Measurements from ENCODE around the gene RAVER2. TPM values are rescaled to one million over a fixed set of nuclear protein-coding genes. Genes with fewer than 3 reads are reported as not detected.

RAVER2 gene
- total and polyA plus RNA-seq, 10 of the 15 experiments (the other 5 are each of a cell fraction or from before 2014, with no cell fraction given) = 0.09 to 0.59 (median 0.41) TPM; not detected in 2

DNA sequence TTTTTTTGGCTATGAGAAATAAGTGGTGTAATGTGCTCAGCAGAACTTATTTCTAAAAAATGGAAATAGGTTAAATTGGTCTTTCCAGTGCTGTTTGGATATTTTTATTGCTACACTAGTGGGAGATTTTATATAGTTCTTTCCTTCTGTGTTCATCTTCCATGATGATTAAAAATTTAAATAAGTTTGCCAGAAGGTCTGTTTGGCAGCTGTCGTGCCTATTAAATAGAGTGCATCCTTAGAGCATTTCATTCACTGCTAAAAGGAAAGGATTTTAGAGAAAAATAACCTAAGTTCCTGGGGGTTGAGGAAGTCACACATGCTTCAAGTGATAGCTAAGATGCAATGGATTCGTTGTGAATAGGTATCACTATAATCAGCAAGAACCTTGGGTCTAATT, 29.7 kb upstream of the RAVER2 start:
- ChIA-PET CTCF (no interaction called here), RAD21 (ENCODE audit: unreplicated experiment) (no interaction called here), POLR2A (no interaction called here), SMC1A (ENCODE audit: uncharacterized antibody, unreplicated experiment) (interaction anchor here (0.9 kb wide), 1 partner anchor 8 kb away, joined by 3 read pairs; no protein-coding TSS in a partner anchor)
- no peak for DNase-seq (ENCODE audit: low read depth, low spot score)
- Histone ChIP-seq H3K27ac (ENCODE audit: control insufficient read depth, insufficient read depth) (no peak overlapping the region), H3K9ac (ENCODE audit: control insufficient read depth, insufficient read depth, low read length) (no peak overlapping the region), H3K79me2 (ENCODE audit: control insufficient read depth, insufficient read depth, low read length) (no peaks in the 10 kb centered on the region), H3K4me3 (no peak overlapping the region), H3K27me3 (replicated peaks in 1 of 2; ENCODE audit: control insufficient read depth in 2 of 2, insufficient read depth in 2 of 2, low read length in 1 of 2) (no peaks in the 10 kb centered on the region), H3K9me3 (replicated peaks; ENCODE audit: control insufficient read depth, insufficient read depth, low read length) (no peaks in the 10 kb centered on the region), H2AFZ (ENCODE audit: control insufficient read depth, low read depth, low read length) (no peak overlapping the region), H4K20me1 (ENCODE audit: control insufficient read depth, insufficient read depth) (no peaks in the 10 kb centered on the region), H3K36me3 (ENCODE audit: control insufficient read depth in 2 of 2, insufficient read depth in 2 of 2, low read length in 1 of 2) (no peaks in the 10 kb centered on the region), H3K4me1 (ENCODE audit: control insufficient read depth, insufficient read depth, low read length) (no peaks in the 10 kb centered on the region), H3K4me2 (ENCODE audit: control insufficient read depth, insufficient read depth) (no peak overlapping the region)
- TF ChIP-seq KAT2A (conservative IDR thresholded peaks at IDR 0.05; ENCODE audit: control insufficient read depth, low read depth, low read length) (no peak), ATF7 (IDR thresholded peaks at IDR 0.05; ENCODE audit: low read depth) (no peak), ZNF217 (IDR thresholded peaks at IDR 0.05) (no peak), BCL11A (IDR thresholded peaks at IDR 0.05; ENCODE audit: low read depth, low read length) (no peak), PAX8 (IDR thresholded peaks at IDR 0.05) (no peak), YBX1 (IDR thresholded peaks at IDR 0.05) (no peak), STAT3 (IDR thresholded peaks at IDR 0.05; ENCODE audit: low read depth, low read length) (no peak), BMI1 (IDR thresholded peaks at IDR 0.05; ENCODE audit: borderline replicate concordance) (no peak), FOXK2 (IDR thresholded peaks at IDR 0.05) (no peak), KLF5 (IDR thresholded peaks at IDR 0.05; ENCODE audit: partially characterized antibody) (no peak), NFIC (IDR thresholded peaks at IDR 0.05; ENCODE audit: low read depth, low read length) (no peak)
- TF ChIP-seq, protein P1, sequence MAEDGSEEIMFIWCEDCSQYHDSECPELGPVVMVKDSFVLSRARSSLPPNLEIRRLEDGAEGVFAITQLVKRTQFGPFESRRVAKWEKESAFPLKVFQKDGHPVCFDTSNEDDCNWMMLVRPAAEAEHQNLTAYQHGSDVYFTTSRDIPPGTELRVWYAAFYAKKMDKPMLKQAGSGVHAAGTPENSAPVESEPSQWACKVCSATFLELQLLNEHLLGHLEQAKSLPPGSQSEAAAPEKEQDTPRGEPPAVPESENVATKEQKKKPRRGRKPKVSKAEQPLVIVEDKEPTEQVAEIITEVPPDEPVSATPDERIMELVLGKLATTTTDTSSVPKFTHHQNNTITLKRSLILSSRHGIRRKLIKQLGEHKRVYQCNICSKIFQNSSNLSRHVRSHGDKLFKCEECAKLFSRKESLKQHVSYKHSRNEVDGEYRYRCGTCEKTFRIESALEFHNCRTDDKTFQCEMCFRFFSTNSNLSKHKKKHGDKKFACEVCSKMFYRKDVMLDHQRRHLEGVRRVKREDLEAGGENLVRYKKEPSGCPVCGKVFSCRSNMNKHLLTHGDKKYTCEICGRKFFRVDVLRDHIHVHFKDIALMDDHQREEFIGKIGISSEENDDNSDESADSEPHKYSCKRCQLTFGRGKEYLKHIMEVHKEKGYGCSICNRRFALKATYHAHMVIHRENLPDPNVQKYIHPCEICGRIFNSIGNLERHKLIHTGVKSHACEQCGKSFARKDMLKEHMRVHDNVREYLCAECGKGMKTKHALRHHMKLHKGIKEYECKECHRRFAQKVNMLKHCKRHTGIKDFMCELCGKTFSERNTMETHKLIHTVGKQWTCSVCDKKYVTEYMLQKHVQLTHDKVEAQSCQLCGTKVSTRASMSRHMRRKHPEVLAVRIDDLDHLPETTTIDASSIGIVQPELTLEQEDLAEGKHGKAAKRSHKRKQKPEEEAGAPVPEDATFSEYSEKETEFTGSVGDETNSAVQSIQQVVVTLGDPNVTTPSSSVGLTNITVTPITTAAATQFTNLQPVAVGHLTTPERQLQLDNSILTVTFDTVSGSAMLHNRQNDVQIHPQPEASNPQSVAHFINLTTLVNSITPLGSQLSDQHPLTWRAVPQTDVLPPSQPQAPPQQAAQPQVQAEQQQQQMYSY (CRISPR knock-in tag; IDR thresholded peaks at IDR 0.05) = no peak
- TF ChIP-seq, protein P2, sequence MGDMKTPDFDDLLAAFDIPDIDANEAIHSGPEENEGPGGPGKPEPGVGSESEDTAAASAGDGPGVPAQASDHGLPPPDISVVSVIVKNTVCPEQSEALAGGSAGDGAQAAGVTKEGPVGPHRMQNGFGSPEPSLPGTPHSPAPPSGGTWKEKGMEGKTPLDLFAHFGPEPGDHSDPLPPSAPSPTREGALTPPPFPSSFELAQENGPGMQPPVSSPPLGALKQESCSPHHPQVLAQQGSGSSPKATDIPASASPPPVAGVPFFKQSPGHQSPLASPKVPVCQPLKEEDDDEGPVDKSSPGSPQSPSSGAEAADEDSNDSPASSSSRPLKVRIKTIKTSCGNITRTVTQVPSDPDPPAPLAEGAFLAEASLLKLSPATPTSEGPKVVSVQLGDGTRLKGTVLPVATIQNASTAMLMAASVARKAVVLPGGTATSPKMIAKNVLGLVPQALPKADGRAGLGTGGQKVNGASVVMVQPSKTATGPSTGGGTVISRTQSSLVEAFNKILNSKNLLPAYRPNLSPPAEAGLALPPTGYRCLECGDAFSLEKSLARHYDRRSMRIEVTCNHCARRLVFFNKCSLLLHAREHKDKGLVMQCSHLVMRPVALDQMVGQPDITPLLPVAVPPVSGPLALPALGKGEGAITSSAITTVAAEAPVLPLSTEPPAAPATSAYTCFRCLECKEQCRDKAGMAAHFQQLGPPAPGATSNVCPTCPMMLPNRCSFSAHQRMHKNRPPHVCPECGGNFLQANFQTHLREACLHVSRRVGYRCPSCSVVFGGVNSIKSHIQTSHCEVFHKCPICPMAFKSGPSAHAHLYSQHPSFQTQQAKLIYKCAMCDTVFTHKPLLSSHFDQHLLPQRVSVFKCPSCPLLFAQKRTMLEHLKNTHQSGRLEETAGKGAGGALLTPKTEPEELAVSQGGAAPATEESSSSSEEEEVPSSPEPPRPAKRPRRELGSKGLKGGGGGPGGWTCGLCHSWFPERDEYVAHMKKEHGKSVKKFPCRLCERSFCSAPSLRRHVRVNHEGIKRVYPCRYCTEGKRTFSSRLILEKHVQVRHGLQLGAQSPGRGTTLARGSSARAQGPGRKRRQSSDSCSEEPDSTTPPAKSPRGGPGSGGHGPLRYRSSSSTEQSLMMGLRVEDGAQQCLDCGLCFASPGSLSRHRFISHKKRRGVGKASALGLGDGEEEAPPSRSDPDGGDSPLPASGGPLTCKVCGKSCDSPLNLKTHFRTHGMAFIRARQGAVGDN (IDR thresholded peaks at IDR 0.05) = no peak
- TF ChIP-seq, protein P3, sequence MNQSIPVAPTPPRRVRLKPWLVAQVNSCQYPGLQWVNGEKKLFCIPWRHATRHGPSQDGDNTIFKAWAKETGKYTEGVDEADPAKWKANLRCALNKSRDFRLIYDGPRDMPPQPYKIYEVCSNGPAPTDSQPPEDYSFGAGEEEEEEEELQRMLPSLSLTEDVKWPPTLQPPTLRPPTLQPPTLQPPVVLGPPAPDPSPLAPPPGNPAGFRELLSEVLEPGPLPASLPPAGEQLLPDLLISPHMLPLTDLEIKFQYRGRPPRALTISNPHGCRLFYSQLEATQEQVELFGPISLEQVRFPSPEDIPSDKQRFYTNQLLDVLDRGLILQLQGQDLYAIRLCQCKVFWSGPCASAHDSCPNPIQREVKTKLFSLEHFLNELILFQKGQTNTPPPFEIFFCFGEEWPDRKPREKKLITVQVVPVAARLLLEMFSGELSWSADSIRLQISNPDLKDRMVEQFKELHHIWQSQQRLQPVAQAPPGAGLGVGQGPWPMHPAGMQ (IDR thresholded peaks at IDR 0.05; ENCODE audit: borderline replicate concordance) = no peak
- WGBS (ENCODE audit: insufficient coverage, insufficient replicate concordance, low lambda C conversion rate, missing lambda C conversion rate) = 3% methylated on average over 2 of the region's 2 CpGs
- no TSS peak for BruUV-seq (replicated peaks)
- no peak for FAIRE-seq
- in situ Hi-C loops (cut with MboI) (no loop called here), intact Hi-C loops (cut with micrococcal nuclease; ENCODE audit: unreplicated experiment) (no loop called here)
- ATAC-seq = no peak

Data from GM12878 (cell line).